ENCODE data around the gene C4BPB.
"Not testable (repeated sequence)": the region's sequence is repeated elsewhere in the genome, so short reads cannot be mapped to it uniquely, and the experiment has no call there.

Gene C4BPB, protein sequence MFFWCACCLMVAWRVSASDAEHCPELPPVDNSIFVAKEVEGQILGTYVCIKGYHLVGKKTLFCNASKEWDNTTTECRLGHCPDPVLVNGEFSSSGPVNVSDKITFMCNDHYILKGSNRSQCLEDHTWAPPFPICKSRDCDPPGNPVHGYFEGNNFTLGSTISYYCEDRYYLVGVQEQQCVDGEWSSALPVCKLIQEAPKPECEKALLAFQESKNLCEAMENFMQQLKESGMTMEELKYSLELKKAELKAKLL

GRCh38 chr1:207088701-207089626 is at the start of gene C4BPB:
Gene C4BPB (plus strand): TSS chr1:207088860. CDS start chr1:207089532, 672 bp downstream.
- DNase-seq = peak; percentile 18

DNA sequence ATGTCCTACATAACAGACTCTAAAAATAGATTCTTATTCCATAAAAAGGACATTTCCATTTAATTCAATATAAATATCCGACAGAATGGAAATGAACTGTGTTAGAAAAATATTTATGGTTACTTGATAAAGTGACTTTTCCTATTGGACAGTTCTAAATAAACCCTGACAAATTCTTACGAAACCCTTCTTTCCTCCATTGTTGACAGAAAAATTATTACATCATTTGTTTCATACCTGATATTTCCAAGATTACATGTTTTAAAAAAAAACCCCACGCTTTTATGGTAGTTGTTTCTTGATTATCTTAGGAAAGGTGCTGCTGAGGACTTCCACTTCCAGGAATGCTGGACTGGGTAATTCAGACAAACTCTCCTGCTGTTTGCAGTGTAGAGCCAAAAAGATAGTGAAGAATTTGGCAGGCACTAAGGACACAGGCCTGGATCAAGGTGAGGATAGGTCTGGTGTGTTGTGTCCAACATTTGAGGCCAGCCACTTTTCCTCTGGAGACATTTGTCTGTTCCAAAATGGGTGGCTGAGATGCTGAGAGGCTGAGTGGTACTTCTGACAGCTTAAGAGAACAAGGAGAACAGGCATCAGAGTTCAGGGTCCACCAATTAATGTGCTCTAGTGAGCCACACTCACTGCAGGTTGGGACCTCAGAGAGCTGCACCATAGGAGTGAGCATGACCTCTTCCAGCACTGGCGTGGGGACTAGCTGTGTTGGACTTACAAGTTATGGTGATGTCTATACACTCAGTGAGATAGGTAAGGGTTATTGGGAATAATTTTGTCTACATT is 49.1 kb upstream of the C4BPB start:
- DNase-seq = no peak

DNA sequence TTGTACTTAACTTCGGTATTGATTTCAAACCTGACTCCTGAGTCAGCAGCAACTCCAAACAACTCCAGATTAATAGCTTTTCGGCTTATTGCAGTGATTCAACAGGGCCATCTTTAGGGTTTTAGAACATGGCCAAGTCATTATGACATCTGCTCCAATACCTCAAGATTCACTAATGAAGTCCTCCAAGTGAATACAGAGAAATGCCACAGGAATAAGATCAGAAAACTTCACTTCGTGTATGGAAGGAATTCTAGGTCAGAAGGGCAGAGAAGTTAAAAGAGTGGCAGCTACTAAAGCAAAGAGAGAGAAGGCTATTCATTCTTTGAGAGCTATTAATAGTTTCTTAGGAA is 48.5 kb upstream of the C4BPB start:
- no peak for DNase-seq

DNA sequence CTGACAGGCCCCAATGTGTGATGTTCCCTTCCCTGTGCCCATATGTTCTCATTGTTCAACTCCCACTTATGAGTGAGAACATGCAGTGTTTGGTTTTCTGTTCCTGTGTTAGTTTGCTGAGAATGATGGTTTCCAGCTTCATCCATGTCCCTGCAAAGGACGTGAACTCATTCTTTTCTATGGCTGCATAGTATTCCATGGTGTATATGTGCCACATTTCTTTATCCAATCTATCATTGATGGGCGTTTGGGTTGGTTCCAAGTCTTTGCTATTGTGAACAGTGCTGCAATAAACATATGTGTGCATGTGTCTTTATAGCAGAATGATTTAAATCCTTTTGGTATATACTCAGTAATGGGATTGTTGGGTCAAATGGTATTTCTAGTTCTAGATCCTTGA is 47.3 kb upstream of the C4BPB start:
- DNase-seq = not testable (repeated sequence)

GRCh38 chr1:207045453-207045852 is 43.2 kb upstream of the C4BPB start:
- no peak for DNase-seq

GRCh38 chr1:207047505-207047904 is 41.2 kb upstream of the C4BPB start:
- no peak for DNase-seq

GRCh38 chr1:207048041-207048440 is 40.6 kb upstream of the C4BPB start:
- DNase-seq = no peak

DNA sequence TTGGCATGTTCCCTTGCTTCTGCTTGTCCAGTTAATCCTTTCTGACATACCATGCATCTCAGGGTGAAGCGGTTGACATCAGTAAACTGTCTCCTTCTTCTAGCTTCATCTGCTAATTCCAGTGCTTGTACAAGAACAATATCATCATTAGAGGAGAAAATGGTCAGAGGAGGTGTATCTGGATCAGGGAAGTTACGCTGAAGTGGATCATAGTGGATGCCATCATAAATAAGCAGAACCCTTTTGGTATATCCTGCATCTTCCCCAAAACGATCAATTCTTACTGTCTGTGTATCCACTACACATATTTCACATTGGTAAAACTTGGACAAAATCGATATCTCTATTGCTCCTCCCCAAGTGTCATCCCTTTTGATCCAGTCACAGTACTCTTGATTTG is 39.6 kb upstream of the C4BPB start:
- no peak for DNase-seq

GRCh38 chr1:207049514-207049913 is 39.1 kb upstream of the C4BPB start:
- DNase-seq = no peak

DNA sequence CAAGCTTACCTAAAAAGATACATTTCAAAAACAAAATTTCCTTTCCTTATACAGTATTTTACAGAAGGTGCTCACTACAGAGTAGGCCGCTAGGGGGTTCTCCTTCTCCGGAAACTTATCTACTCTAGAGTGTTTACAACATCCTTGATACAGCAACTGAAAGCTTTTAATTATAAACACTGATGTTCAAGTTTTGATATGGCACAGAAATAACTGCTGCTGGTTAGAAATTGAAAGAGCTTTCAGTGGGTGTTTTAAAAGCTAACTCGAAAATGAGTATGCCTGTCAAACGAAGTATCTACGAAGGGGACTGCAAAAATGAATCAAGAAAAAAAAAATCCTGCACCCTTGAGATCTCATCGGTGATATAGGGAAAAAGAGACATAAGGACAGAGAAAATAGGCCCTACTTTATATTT is 38.7 kb upstream of the C4BPB start:
- peak; percentile 69 for DNase-seq

DNA sequence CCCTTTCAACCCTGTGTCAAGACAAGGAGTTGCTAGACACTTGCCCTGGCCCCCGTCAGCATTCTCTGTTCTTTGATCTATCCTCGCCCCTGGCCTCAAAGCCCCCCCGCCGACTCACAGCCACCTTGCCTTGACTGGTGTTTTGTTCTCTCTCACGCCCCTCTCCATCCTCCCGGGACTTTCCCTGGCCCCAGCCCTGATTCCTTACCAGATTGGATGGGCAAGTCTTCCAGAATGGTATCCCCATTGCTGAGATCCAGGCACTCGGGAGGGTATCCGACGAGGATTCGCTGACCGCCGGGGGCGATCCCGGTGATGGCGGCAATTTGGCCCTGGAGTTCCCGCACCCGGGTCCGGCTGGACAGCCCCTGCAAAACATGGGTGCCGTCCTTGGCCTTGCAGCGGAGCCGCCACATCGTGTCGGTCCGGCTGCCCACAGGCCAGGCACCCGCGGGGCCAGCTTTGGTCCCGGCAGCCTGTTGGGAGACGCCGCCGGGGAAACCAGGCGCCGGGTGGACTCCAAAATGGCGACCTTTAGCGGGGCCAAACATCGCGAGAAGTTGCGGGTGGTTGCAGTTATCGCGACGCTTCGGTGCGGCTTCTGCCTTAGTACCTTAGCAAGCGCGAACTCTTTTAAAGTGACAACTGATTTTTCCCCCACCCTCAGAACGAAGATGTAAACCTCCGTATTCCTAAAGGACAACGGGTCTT is 38.0 kb upstream of the C4BPB start:
- DNase-seq = peak; percentile 90

DNA sequence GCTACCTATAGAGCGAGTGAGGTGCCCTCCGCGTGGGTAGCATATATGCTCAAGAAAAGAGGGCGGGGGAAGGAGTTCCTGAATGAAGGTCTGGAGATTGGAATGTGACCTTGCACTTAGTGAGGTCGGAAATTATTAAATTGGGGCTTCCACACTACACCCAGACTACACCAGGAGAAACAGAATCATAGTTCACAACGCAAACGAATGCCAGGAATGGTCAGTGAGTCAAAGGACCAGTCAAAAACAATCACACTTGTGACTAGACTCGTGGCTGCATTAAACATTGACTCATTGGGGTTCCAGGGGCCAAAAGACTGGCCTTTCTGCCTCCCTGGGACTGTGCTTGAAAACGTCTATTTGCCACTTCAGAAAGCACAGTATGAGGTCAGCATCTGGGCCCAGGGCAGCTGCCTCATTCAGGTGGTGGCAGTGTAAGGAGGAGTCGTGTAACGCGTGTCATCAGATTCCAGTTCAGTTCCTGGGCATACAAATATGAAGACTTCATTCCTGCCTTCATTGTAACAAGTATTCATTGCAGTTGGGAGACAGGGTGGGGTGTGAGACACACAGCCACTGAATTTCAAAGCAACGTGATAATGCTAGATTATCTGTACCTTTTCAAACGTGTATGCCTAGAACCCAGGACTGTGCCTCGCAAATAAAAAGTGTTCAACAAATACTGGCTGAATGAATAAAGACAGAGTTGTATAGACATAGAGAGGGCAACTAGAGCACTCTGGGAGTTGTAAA is 37.3 kb upstream of the C4BPB start, which contains the start of gene YOD1:
Gene YOD1, minus strand, starts transcription at position 18 of the 753 bp plus-strand sequence. CDS start 178 bp downstream, outside the sequence.
- DNase-seq = no peak

GRCh38 chr1:207052911-207053769 is 35.5 kb upstream of the C4BPB start, which contains the start of gene PFKFB2:
Gene PFKFB2 (plus strand): TSS chr1:207053275. CDS start chr1:207054718, 1,443 bp downstream.
- DNase-seq = peak; percentile 98

DNA sequence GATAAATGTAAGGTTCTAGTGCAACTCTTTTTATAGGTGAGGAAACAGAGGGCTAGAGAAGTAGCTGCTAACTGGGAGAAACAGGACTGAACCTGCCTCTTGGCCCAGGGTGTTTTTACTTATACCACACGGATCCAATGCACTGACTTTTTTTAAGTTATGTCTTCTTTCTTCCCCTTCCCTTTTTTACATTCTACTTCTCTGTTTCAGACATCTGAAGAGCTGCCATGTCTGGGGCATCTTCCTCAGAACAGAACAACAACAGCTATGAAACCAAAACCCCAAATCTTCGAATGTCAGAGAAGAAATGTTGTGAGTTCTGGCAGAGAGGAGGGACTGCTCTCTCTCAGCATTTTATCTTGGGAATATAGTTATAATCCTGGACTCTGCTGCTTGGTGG is 34.2 kb upstream of the C4BPB start:
- no peak for DNase-seq

- no peak for DNase-seq
Observed at GRCh38 chr1:207055386-207056001, 33.2 kb upstream of the C4BPB start.

DNA sequence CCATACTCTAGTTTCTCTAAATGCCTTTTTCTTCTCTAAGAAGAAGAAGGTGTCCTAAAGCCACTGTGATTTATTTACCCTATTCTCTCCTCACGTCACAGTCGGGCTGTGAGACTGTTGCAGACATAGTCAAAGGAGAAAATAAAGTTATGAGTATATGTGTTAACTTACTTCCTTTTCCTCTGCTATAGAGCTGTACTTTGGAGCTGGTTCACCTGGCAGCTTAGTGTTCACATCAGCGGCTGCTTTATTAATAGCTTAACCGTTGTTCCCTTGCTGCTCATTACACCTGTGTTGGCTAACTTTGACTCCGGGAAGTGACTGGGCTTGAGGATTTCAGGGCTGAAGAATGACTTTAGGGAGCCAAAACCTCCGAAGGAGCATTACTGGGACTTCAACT is 32.0 kb upstream of the C4BPB start:
- no peak for DNase-seq

DNA sequence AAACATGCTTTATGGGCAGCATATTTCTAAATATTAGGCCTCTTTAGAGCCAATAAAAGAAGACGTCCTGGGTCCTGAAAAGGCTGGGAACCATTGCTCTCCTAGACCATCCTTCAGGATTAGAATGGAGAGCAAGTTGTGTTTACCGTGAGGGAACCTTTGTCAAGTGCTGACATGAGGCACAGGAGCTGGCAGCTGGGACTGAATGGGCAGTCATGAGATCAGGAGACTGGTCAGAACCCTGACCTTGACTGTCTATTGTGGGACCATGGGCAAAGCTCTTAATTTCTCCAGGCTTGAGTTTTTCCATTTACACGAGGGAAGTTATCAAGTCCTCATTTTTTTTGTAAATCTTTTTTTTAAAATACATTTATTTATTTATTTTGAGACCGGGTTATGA is 30.4 kb upstream of the C4BPB start:
- no peak for DNase-seq

GRCh38 chr1:207058878-207059867 is 29.5 kb upstream of the C4BPB start:
- DNase-seq = no peak

DNA sequence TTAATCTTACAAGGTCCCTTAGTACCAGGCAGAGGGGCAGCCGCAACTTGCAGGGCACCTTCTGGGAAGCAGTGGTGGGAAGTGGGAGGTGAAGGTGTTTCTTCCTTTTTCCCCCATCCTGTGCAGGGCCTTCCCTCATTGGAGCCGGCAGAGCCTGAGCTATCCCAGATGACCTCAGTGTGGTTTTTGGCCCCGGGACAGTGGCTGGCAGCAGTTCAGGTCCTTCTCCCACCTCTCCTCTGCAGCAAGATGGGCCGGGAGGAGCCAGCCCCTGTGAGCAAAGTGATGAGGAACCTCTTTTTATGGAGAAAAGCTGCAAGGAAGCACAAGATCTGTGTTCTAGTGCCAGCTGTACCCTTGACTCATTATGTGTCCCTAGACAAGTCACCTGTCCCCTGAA is 28.8 kb upstream of the C4BPB start:
- DNase-seq = no peak
